Measurements from ENCODE around the gene C10orf95.
A peak's percentile ranks its signal among the peaks of the same experiment; 100 is the strongest.
"Not testable (repeated sequence)": the region's sequence is repeated elsewhere in the genome, so short reads cannot be mapped to it uniquely, and the experiment has no call there.

The C10orf95 gene

DNA sequence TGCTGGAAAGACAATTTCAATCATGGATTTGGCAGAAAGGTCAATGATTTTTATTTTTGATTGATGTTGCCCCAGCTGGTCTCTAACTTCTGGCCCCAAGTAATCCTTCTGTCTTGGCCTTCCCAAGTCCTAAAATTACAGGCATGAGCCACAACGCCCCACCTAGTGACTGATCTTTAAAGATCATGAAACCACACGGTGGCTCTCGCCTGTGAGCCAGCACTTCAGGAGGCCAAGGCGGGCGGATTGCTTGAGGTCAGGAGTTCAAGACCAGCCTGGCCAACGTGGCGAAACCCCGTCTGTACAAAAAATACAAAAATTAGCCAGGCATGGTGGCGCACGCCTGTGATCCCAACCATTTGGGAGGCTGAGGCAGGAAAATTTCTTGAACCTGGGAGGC, 12.6 kb upstream of the C10orf95 start:
- no peak for DNase-seq

DNA sequence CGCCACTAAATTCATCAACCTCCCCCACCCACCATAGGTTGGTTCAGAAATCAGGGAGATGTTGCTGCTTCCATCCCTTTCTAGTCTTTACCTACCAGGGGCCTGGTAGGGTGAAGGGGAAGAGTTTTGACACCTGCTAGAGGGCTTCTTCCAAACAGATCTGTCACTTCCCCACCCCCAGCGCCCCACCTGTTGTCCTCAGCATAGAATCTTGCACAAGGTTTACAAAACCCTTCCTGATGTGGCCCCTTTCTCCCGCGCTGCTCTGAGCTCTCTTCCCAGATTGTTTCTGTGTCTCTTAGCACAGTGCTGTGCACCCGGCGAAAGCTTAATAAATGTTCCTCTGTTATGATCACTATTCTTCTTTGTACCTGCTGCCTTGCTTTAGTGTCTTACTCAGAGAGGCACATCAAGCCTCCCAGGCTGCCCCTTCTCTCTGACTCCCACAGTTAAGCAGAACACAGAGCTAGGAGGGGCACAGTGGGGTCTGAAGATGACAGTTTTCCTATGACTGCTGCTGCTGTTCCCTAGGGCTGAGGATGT, 11.2 kb upstream of the C10orf95 start:
- DNase-seq, result peak; percentile 50

DNA sequence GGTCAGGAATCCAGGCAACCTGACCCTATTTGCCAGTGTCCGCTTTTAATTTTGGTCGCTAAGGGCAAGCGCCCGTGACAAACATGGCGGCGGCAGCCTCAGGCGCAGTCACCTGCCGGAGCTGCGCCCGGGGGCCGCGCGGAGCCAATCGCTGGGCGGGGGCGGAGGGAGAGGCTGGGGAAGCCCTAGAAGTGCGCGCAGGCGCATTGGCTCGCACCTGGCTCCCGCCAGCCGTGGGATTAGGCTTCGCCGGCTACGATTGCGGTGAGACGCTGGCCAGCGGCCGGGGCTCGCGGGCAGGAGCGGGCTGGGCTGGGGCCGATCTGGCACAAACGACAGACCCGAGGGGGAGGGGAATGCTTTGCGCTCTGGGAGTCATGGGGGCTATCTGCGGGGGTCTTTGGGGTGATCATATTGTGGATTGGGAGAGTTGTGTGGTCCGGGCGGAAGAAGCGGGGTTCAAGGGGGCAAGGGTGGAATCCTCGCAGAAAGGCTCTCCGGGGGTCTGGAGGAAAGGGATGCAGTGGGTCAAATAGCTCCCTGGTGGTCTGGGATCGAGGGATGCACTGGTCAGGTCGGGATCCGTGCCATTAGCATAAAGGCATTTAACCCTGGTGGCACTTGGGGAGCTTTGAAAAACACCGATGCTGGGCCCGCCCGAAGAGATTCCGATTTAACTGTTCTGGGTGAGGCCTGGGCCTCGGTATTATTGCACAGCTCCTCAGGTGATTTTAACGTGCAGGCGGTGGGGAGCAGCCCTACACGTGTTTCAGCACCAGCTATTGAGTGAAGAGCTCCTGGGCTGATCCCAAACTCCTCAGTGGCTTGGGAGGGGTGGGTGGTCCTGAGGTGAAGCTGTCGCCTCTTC, 10.1 kb upstream of the C10orf95 start:
- DNase-seq, result peak; percentile 96

DNA sequence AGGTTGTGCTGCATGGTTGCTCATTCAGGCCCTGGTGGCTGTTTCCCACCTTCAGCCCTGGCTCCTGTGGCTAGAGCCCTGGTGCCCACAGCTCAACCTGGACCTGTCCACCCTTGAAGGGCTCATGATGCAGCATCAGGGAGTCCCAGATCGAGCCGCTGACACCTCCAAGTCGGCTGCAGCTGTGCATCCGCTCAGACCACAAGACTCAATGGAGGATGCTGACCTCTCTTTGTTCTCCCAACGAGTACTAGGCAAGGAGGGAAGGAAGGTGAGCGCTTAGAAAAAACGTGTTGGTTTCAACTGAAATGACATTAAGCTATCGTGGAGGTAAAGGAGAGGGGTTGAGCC, 9.5 kb upstream of the C10orf95 start:
- DNase-seq, result no peak

DNA sequence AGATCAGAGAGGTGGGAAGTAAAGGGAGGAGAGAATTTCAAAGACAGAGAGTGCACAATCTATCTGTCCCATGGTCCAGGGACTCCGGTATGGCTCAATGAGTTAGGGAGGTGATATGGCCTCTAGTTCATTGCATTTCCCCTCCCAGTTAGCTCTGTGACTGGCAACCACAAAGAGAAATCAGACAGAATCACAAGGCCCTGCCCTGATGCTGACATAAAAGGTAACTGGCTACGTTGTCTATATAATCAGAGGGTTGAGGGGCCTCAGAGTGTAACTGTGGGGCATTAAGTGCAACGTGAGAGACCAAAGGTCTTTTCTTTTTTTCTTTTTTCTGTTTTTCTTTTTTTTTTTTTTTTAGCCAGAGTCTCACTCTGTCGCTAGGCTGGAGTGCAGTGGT, 7.3 kb upstream of the C10orf95 start:
- no peak for DNase-seq

DNA sequence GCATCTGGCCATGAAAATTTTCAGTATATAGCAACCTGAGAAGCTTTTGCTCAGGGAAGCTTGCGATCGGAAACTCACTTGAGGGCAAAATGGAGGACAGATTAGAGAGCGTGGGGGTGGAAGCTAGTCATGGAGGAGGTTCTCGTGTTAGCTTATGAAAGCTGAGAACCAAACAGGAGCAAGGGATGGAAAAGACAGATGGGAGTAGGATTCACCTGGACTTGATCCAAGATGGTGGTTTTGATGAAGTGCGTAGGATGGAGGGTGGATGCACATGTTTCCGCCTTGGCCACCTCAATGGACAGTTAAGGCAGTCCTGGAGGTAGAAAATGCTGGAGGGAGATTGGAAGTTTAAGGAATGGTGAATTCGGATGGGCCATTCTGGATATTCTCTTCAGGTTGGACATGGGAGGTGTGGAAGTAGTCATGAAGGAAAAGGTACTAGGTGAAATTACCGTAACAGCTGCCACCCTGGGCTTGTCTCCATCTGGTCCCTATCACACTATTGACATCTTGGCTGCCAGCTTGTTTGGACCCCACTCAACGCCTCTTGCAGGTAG, 6.3 kb upstream of the C10orf95 start:
- no peak for DNase-seq

DNA sequence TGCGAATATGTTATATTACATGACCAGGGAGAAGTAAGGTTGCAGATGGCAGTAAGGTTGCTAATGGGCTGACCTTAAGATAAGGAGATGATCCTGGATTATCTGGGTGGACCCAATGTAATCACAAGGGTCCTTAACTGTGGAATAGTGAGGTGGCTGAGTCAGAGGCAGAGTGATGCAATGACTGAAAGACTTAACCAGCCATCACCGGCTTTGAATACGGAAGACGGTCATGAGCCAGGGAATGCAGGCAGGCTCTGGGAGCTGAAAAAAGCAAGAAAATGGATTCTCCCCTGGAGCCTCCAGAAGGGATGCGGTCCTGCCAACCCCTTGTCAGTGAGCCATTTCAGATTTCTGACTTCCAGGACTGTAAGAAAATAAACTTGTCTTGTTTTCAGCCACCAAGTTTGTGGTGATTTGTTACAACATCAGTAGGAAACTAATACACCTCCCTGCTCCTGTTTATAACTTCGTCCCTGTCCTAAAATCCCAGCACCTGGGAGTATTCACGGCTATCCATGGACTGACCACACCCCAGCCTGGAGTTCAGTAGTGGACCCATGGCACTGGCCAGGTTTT, 4.6 kb upstream of the C10orf95 start:
- no peak for DNase-seq

DNA sequence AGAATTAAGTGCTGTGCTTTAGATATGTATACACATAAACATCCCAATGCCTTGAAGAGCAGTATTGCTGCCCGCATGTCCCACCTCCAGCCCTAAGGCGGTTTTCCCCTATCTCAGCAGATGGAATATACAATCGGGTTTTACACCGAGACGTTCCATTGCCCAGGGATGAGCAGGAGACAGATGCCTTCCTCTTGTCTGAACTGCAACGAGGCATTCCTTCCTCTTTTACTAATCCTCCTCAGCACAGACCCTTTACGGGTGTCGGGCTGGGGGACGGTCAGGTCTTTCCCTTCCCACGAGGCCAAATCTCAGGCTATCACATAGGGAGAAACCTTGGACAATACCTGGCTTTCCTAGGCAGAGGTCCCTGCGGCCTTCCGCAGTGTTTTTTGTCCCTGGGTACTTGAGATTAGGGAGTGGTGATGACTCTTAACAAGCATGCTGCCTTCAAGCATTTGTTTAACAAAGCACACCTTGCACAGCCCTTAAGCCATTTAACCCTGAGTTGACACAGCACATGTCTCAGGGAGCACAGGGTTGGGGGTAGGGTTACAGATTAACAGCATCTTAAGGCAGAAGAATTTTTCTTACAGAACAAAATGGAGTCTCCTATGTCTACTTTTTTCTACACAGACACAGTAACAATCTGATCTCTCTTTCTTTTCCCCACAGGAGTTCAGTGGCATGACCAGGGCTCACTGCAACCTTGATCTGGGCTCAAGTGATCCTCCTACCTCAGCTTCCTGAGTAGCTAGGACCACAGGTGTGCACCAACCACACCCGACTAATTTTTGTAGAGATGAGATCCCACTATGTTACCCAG, 3.5 kb upstream of the C10orf95 start:
- not testable (repeated sequence) for DNase-seq

DNA sequence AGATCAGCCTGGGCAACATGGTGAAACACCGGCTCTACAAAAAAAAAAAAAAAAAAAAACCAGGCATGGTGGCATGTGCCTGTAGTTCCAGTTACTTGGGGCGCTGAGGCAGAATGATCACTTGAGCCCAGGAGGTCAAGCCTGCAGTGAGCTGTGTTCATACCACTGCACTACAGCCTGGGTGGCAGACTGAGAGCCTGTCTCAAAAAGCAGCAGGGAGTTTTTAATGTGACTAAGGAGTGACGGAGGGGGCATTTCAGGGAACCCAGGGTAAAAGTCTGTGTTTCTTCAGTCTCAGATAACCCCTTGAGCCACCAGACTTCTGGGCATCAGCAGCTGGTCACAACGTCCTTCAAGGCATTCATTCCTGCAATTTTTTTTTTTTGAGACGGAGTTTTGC, 2.2 kb upstream of the C10orf95 start:
- no peak for DNase-seq

DNA sequence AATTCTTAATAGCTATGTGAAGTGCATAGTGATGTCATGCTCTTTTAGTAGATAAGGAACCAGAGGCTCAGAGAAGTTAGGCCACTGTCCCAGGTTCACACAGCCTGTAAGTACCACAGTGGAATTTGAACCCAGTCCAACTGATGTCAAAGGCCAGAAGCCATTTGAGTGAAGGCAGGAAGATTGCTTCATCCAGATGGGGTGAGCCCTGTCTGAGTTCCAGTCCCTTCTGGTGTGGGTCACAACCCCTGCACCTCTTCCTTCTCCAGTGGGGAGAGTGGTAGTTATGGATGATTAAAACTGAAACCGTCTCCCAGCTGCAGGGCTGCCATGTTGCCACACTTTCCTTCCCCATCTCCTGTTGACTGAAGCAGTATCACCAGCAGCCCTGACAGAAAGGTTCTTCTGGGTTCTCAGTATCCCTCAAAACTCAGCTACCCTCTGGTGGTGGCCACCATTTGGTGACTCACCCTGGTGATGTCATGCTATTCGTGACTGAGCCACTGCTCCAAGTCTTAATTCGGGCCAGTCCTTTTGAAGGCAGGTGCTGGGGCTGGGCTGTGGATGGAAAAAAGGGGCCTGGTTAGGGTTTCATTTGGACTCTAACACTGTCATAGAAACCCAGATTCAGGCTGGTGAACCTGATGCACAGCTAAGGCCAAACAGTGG, 1.5 kb upstream of the C10orf95 start:
- DNase-seq, result no peak

DNA sequence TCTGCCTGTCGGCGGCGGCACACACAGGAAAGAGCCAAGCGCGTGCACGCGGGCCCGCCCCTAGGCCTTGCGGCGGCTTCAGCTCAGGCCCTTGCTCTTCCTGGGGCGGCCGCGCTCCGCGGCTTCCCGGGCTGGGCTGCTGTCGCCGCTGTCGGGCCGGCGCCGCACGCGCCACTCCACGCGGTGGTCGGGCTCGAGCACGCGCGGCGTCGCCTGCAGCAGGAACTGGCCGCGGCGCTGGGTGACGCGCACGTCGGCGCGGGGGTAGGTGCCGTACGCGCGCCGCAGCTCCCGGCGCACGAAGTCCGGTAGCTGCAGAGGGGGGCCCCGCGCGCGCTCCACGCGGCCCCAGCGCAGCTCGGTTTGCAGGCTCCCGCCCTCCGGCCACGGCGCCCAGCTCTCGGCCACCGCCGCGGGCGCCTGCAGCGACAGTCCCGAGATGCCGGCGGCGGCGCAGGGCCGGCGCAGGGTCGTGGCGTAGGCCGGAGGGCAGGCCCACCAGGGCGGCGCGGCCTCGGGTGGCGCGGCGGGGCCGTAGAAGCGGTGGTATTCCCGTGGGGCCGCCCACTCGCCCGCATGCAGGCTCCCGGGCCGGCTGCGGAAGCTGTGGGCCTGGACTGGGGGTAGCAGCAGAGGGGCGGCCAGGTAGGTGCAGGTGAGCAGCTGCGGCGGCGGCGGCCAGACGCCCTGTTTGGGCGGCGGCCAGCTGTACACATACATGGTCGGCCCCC, 804 bp downstream of the C10orf95 start:
- peak; percentile 74 for DNase-seq

DNA sequence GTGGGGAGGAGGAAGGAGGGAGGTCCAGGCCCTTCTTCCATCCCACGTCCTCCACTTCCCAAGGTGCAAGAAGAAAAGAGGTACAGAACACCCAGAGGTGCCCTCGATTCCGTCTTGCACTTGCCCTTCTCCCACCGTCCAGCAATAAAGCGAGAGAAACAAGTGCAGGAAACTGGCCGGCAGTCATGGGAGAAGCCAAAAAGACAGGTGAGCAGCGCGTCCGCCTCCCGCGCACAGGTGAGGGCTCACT, 1.3 kb downstream of the C10orf95 start:
- DNase-seq, result no peak

DNA sequence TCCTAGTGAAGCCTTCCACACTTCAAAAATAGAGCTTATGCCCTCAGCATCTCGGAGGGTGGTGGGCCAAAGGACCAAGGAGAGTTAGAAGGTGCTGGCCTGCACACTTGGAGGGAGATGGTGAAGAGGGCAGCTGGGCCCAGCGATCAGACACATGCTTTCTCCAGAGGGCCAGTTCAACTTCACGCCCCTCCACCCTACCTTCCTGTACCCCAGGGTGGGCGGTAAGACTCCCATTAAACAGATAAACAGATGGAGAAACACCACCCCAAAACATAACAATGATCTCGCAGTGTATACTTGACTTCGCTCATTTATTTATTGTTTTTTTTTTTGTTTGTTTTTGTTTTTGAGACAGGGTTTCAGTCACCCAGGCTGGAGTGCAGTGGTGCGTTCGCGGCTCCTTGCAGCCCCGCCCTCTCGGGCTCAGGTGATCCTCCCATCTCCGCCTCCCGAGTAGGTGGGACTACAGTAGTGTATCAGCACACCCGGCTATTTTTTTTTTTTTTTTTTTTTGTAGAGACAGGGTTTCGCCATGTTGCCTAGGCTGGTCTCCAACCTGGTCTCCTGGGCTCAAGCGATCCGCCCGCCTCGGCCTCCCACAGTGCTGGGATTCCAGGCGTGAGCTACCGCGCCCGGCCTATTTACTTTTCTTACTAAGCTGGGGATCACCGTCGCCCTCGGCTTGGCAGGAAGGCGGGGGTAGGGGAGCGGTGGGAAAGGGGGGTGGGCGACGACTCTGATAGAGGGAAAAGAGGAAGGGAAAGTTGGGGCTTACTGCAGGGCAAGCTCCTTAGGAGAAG, 1.8 kb downstream of the C10orf95 start:
- peak; percentile 85 for DNase-seq

DNA sequence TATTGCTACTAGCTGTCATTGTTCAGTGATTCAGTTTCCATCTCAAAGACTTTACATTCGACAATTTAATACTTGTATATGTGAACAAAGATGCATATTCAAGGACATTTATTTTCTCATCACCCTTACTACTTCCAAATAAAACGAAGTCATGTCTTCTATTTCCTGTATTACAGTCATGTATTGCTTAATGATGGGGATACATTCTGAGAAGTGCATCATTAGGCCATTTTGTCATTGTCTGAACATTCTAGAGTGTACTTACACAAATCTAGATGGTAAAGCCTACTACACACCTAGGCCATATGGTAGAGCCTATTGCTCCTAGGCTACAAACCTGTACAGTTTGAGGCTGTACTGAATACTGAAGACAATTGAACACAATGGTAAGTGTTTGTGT, 6.5 kb downstream of the C10orf95 start:
- DNase-seq, result no peak

DNA sequence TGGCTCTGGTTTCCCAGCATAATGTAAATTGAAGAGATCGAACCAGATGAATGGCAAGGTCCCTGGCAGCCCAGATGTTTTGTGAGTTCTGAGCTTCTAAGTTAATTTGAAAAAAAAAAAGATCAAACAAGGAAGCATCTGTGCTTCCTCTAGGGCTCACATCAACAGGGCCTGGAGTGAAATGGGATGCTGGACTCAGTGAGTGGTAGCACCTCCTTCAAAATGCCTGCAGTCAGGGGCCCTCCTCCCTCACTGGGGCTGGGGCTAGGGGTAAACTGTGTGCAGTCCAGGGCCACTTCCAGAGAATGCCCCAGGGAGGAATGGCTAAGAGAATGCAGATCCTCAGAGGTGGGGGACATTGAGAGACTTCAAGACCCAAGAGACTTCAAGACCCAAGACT, 13.0 kb downstream of the C10orf95 start:
- no peak for DNase-seq

DNA sequence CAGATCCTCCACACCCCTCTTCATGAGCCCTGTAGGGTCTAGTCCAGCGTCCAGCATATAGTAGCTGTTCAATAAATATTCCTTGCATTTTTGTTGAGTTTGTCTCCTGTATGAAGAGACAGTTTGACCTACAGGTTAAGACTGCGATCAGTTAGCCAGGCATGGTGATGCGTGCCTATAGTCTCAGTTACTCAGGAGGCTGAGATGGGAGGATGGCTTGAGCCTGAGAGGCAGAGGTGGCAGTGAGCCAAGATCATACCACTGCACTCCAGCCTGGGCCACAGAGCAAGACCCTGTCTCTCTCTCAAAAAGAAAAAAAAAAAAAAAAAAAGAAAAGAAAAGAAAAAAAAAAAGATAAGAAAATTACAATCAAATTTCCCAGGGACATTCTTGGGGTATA, 13.8 kb downstream of the C10orf95 start:
- no peak for DNase-seq

DNA sequence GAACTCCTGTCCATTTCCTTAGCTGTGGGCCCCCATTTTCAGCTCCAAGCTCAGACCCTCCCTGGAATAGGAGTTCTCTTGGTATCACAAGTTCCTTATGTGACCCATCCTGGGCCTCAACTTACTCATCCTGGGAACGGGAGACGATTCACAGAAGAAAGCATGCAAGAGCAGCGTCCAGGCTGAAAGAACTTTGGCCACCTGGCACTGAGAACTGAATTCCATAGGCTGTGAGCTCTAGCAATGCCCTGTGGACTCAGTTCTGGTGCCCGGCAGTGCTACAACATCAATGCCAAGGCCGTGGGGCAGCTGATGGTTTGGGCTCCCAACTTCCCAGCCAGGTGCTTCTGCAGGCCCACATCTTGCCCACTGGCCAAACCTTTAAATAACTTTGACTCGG, 15.0 kb downstream of the C10orf95 start:
- DNase-seq, result no peak

DNA sequence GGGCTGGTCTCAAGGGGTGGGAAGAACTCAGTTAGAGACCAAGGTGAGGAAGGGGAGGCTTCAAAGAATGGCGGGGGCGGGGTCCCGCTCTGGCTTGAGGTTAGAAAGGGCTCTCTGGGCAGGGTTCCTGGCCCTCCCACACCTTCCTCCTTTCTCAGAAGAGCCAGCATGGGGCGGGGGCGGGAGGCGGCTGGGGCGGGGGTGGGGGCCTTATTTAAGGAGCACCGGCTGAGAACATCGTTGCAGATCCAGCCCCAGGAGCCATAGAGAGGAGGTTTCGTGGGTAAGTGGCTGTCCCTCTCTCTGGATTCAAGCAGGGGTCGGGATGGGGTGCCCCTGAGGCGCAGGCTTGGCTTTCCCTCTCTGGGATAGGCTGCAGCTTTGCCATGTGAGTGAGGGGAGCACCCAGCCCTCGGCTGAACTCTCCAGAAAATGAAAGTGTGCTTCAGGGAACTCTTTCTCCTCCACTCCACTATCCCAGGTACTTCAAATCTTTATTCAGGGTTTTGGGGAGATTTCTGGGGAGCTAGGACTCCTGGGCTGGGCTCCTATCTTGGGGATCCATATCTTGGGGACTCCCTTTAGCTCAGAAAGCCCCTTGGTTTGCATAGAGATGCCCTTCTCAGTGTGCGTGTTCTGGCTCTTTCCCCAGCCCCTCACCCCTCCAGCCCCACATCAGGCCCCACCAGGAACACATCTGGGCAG, 15.7 kb downstream of the C10orf95 start:
- no peak for DNase-seq

DNA sequence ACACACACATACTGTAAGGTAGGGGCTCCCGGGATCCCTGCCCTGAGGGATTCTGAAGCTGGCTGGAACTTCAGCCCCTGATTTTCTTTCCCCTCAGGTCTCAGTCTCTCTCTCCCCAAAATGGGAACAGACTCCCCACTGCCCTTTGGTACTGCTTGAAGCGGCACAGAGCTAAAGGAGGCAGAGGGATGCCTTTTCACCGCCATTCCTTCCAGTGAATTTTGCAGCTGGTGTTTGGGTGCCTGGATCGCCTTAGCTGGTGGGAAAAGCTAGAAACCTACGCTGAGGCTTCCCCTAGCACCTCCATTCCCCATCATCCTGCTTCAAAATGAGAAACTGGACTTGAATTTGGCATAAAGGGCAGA, 16.2 kb downstream of the C10orf95 start:
- no peak for DNase-seq

DNA sequence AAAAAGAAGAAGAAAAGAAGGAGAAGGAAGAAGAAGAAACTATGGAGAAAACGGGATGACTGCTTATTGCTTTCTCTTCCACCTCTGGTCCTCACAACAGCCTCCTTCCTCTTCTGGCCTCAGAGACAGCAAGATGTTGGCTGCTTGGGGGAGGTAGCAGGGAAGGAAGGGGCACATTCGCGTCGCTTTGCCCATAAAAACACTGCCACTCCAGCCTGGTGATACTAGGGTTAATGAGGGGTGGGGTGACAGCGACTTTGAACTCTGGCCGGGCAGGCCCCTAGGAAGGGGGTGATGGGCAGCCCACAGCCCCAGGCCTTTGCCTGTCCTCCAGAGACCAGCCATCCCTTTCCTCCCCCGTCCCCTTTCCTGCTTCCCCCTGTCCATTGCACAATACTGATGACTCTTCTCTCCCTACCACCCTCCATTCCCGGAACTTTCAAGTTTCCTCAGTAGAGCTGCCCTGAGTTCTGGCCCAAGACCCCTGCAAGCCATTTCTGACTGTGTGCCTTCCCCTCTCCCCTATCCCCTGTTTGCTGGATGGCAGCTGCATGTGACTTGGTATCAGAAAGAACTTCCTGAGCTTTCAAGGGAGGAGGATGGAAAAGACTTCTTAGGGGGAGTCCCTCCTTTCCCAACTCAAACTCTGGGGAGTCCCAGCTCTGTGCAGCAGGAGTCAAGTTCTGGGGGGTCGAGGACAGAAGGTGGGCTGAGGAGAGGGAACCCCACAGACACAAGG, 16.8 kb downstream of the C10orf95 start:
- DNase-seq, result no peak
